SU-DHL-6 (cell line): ENCODE results near the gene FOXP2.

ENCODE experiments used
- H2AFZ ChIP-seq: fragments of 200-600 bp; sonication (generic); 2 replicates; pipeline ENCODE4 v1.6.1; 2014; ENCODE audit warnings: low read depth, mild to moderate bottlenecking, moderate library complexity, mixed read lengths, antibody characterized with exemption, low read length; ENCODE audit not compliant: severe bottlenecking
- H3F3A ChIP-seq: fragments of 200-600 bp; shearing (Covaris generic); 2 replicates; pipeline ENCODE4 v1.6.0; 2016; ENCODE audit warnings: antibody characterized with exemption, mild to moderate bottlenecking; ENCODE audit not compliant: insufficient read depth
- H3K27ac ChIP-seq: fragments of 200-600 bp; sonication (generic); 2 replicates; pipeline ENCODE4 v1.5.1; 2016; ENCODE audit warnings: low read depth, mild to moderate bottlenecking, low read length, moderate library complexity, mixed read lengths
- H3K27me3 ChIP-seq: fragments of 200-600 bp; sonication (generic), shearing (Covaris generic); 2 replicates; pipeline ENCODE4 v1.6.0; 2014; ENCODE audit warnings: mild to moderate bottlenecking, low read length
- H3K36me3 ChIP-seq: fragments of 200-600 bp; sonication (generic); 2 replicates; pipeline ENCODE4 v1.6.1; 2014; ENCODE audit warnings: mild to moderate bottlenecking, low read length, mixed read lengths
- H3K4me2 ChIP-seq: fragments of 300-600, 200-600 bp; shearing (Covaris generic), sonication (generic); 2 replicates; pipeline ENCODE4 v1.6.0; 2014; ENCODE audit warnings: low read length, low read depth, mild to moderate bottlenecking; ENCODE audit not compliant: poor library complexity, severe bottlenecking
- H3K4me3 ChIP-seq: fragments of 200-600 bp; sonication (generic); 2 replicates; pipeline ENCODE4 v1.5.1; 2014; ENCODE audit warnings: antibody characterized with exemption, low read length, mild to moderate bottlenecking, mixed read lengths; ENCODE audit not compliant: insufficient read depth, poor library complexity, severe bottlenecking
- H3K79me2 ChIP-seq: fragments of 200-600 bp; sonication (generic); 2 replicates; pipeline ENCODE4 v1.6.1; 2014; ENCODE audit warnings: mild to moderate bottlenecking, low read length, moderate library complexity; ENCODE audit not compliant: insufficient read depth
- H3K9ac ChIP-seq: fragments of 200-600 bp; sonication (generic); 2 replicates; pipeline ENCODE4 v1.7.0; 2014; ENCODE audit warnings: mild to moderate bottlenecking, low read length
- H3K9me2 ChIP-seq: fragments of 200-600 bp; sonication (generic); replicated peaks from 2 replicates; pipeline ENCODE4 v1.6.1; 2014; ENCODE audit warnings: low read length; ENCODE audit not compliant: insufficient read depth
- H3K9me3 ChIP-seq: fragments of 200-600 bp; sonication (generic); 2 replicates; pipeline ENCODE4 v1.6.1; 2014; ENCODE audit warnings: low read length, mixed read lengths; ENCODE audit not compliant: insufficient read depth
- H4K20me1 ChIP-seq: fragments of 200-600 bp; sonication (generic); 2 replicates; pipeline ENCODE4 v1.6.1; 2014; ENCODE audit warnings: low read depth, mild to moderate bottlenecking, antibody characterized with exemption, low read length, moderate library complexity, mixed read lengths
- CTCF ChIP-seq: fragments of 200-600 bp; sonication (generic); IDR thresholded peaks from one replicate; pipeline ENCODE4 v1.5.1; 2017; ENCODE audit warnings: antibody characterized with exemption, mild to moderate bottlenecking, low read length, moderate library complexity; ENCODE audit not compliant: insufficient read depth, poor library complexity, severe bottlenecking
- EZH2phosphoT487 ChIP-seq: fragments of 200-600 bp; sonication (generic), shearing (Covaris generic); conservative IDR thresholded peaks from 2 replicates; pipeline ENCODE4 v1.6.1; 2018; ENCODE audit warnings: mild to moderate bottlenecking, antibody characterized with exemption, low read length, moderate library complexity, mixed read lengths

The FOXP2 gene

DNA sequence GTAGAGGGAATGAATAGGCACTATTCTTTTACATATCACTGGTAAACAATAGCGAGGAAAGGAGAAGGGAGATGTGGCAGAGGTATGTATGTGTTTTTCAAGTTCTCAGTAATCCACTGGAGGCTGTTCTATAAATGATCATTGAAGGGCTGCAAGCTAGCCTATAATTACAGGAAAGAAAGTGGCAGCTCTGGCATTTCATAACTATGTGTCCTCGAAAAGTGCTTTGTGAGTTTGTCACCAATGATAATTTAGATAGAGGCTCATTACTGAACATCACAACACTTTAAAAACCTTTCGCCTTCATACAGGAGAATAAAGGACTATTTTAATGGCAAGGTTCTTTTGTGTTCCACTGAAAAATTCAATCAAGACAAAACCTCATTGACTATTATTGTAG is 235.1 kb downstream of the FOXP2 start:
- no peak overlapping the region for H3K27ac ChIP-seq
- H3K4me3 ChIP-seq = no peak overlapping the region
- H3K36me3 ChIP-seq = no peaks in the 10 kb centered on the region
- no peak for TF ChIP-seq EZH2phosphoT487
- no peak for TF ChIP-seq CTCF
- no peak overlapping the region for H3K4me2 ChIP-seq
- H3K9me3 ChIP-seq = no peaks in the 10 kb centered on the region
- H2AFZ ChIP-seq = no peak overlapping the region
- no peaks in the 10 kb centered on the region for H3K27me3 ChIP-seq
- no peaks in the 10 kb centered on the region for H3K79me2 ChIP-seq
- H3F3A ChIP-seq = no peaks in the 10 kb centered on the region
- H3K9me2 ChIP-seq = no peaks in the 10 kb centered on the region
- no peaks in the 10 kb centered on the region for H4K20me1 ChIP-seq
- H3K9ac ChIP-seq = no peak overlapping the region

GRCh38 chr7:114650491-114650890 is 235.9 kb downstream of the FOXP2 start:
- TF ChIP-seq EZH2phosphoT487 = no peak
- no peak for TF ChIP-seq CTCF
- Histone ChIP-seq H3K4me3 (no peak overlapping the region), H3F3A (no peaks in the 10 kb centered on the region), H3K9me3 (no peaks in the 10 kb centered on the region), H3K27ac (no peak overlapping the region), H3K36me3 (no peaks in the 10 kb centered on the region), H3K79me2 (no peaks in the 10 kb centered on the region), H2AFZ (no peak overlapping the region), H3K9me2 (no peaks in the 10 kb centered on the region), H3K27me3 (no peaks in the 10 kb centered on the region), H3K9ac (no peak overlapping the region), H3K4me2 (no peak overlapping the region), H4K20me1 (no peaks in the 10 kb centered on the region)

GRCh38 chr7:114652041-114652440 is 237.4 kb downstream of the FOXP2 start:
- H3K36me3 ChIP-seq = no peaks in the 10 kb centered on the region
- no peak overlapping the region for H3K27ac ChIP-seq
- no peaks in the 10 kb centered on the region for H3K27me3 ChIP-seq

More at GRCh38 chr7:114652041-114652440, 237.4 kb downstream of the FOXP2 start:
- Histone ChIP-seq H3K79me2 (no peaks in the 10 kb centered on the region), H3K4me3 (no peak overlapping the region), H3F3A (no peaks in the 10 kb centered on the region), H2AFZ (no peak overlapping the region), H3K4me2 (no peak overlapping the region), H3K9ac (no peak overlapping the region), H4K20me1 (no peaks in the 10 kb centered on the region), H3K9me3 (no peaks in the 10 kb centered on the region), H3K9me2 (no peaks in the 10 kb centered on the region)
- no peak for TF ChIP-seq CTCF
- no peak for TF ChIP-seq EZH2phosphoT487
